Measurements from ENCODE around the gene SLC26A9. TPM values are rescaled to one million over a fixed set of nuclear protein-coding genes. Genes with fewer than 3 reads are reported as not detected.

SLC26A9 gene
- total RNA-seq, 1 donor: not detected

GRCh38 chr1:205963352-205964155 lies 20.3 kb upstream of the SLC26A9 start:
- Histone ChIP-seq H2AFZ (ENCODE audit: low read length) (no peak overlapping the region), H3K27me3 (ENCODE audit: insufficient read depth, low read length) (peaks cover 2% of the 10 kb centered on the region), H3K4me3 (ENCODE audit: insufficient read depth, low read length) (no peak overlapping the region), H3K36me3 (ENCODE audit: insufficient read depth, low read length) (no peaks in the 10 kb centered on the region), H4K20me1 (ENCODE audit: insufficient read depth, low read length) (no peaks in the 10 kb centered on the region), H3K4me1 (ENCODE audit: insufficient read depth, low read length) (peaks cover 24% of the 10 kb centered on the region), H3K27ac (ENCODE audit: low read depth, low read length) (peak overlapping the region; percentile 39), H3K9me3 (ENCODE audit: low read depth, low read length) (no peaks in the 10 kb centered on the region), H3K79me2 (ENCODE audit: insufficient read depth, low read length) (no peaks in the 10 kb centered on the region), H3K4me2 (ENCODE audit: insufficient read depth, low read length) (peak overlapping the region; percentile 13)
- TF ChIP-seq CTCF (IDR thresholded peaks at IDR 0.05; ENCODE audit: extremely low read depth, low read depth, low read length): no peak
- DNase-seq (ENCODE audit: insufficient read length, low spot score, missing footprints): peak; percentile 93

- H3K27ac ChIP-seq (ENCODE audit: low read depth, low read length): peak overlapping the region; percentile 39
- peaks cover 24% of the 10 kb centered on the region for H3K4me1 ChIP-seq (ENCODE audit: insufficient read depth, low read length)
- H3K4me3 ChIP-seq (ENCODE audit: insufficient read depth, low read length): no peak overlapping the region
- H3K9me3 ChIP-seq (ENCODE audit: low read depth, low read length): no peaks in the 10 kb centered on the region
- H3K27me3 ChIP-seq (ENCODE audit: insufficient read depth, low read length): peaks cover 3% of the 10 kb centered on the region
- H2AFZ ChIP-seq (ENCODE audit: low read length): no peak overlapping the region
- TF ChIP-seq CTCF (IDR thresholded peaks at IDR 0.05; ENCODE audit: extremely low read depth, low read depth, low read length): no peak
- DNase-seq (ENCODE audit: insufficient read length, low spot score, missing footprints): peak; percentile 39
- H3K36me3 ChIP-seq (ENCODE audit: insufficient read depth, low read length): no peaks in the 10 kb centered on the region
- H3K79me2 ChIP-seq (ENCODE audit: insufficient read depth, low read length): no peaks in the 10 kb centered on the region
- H4K20me1 ChIP-seq (ENCODE audit: insufficient read depth, low read length): no peaks in the 10 kb centered on the region
- H3K4me2 ChIP-seq (ENCODE audit: insufficient read depth, low read length): peak overlapping the region; percentile 13
These were observed 19.6 kb upstream of the SLC26A9 start for GRCh38 chr1:205962821-205963221.

GRCh38 chr1:205961991-205962820 lies 18.9 kb upstream of the SLC26A9 start:
- H3K4me2 ChIP-seq (ENCODE audit: insufficient read depth, low read length): no peak overlapping the region
- no peak overlapping the region for H2AFZ ChIP-seq (ENCODE audit: low read length)
- H3K36me3 ChIP-seq (ENCODE audit: insufficient read depth, low read length): no peaks in the 10 kb centered on the region
- no peak overlapping the region for H3K4me3 ChIP-seq (ENCODE audit: insufficient read depth, low read length)
- H3K79me2 ChIP-seq (ENCODE audit: insufficient read depth, low read length): no peaks in the 10 kb centered on the region
- H3K4me1 ChIP-seq (ENCODE audit: insufficient read depth, low read length): peaks cover 24% of the 10 kb centered on the region
- H4K20me1 ChIP-seq (ENCODE audit: insufficient read depth, low read length): no peaks in the 10 kb centered on the region
- no peak overlapping the region for H3K27ac ChIP-seq (ENCODE audit: low read depth, low read length)
- TF ChIP-seq CTCF (IDR thresholded peaks at IDR 0.05; ENCODE audit: extremely low read depth, low read depth, low read length): no peak
- peaks cover 3% of the 10 kb centered on the region for H3K27me3 ChIP-seq (ENCODE audit: insufficient read depth, low read length)
- no peaks in the 10 kb centered on the region for H3K9me3 ChIP-seq (ENCODE audit: low read depth, low read length)
- peak; percentile 72 for DNase-seq (ENCODE audit: insufficient read length, low spot score, missing footprints)

GRCh38 chr1:205961405-205961804 lies 18.1 kb upstream of the SLC26A9 start:
- no peak overlapping the region for H3K27ac ChIP-seq (ENCODE audit: low read depth, low read length)
- no peaks in the 10 kb centered on the region for H3K36me3 ChIP-seq (ENCODE audit: insufficient read depth, low read length)
- H4K20me1 ChIP-seq (ENCODE audit: insufficient read depth, low read length): no peaks in the 10 kb centered on the region
- peaks cover 8% of the 10 kb centered on the region for H3K27me3 ChIP-seq (ENCODE audit: insufficient read depth, low read length)
- no peak for TF ChIP-seq CTCF (IDR thresholded peaks at IDR 0.05; ENCODE audit: extremely low read depth, low read depth, low read length)
- peaks cover 27% of the 10 kb centered on the region for H3K4me1 ChIP-seq (ENCODE audit: insufficient read depth, low read length)
- no peaks in the 10 kb centered on the region for H3K9me3 ChIP-seq (ENCODE audit: low read depth, low read length)
- H3K79me2 ChIP-seq (ENCODE audit: insufficient read depth, low read length): no peaks in the 10 kb centered on the region
- H2AFZ ChIP-seq (ENCODE audit: low read length): no peak overlapping the region
- H3K4me3 ChIP-seq (ENCODE audit: insufficient read depth, low read length): no peak overlapping the region
- peak; percentile 69 for DNase-seq (ENCODE audit: insufficient read length, low spot score, missing footprints)
- no peak overlapping the region for H3K4me2 ChIP-seq (ENCODE audit: insufficient read depth, low read length)

Measured in osteoblast (primary cell).